GM18519 (cell line): ENCODE data around the gene ELL.
"Not testable (repeated sequence)": the region's sequence is repeated elsewhere in the genome, so short reads cannot be mapped to it uniquely, and the experiment has no call there.

ENCODE experiments used
- ATAC-seq: cut with Tn5 transposase; IDR thresholded peaks from one replicate; pipeline ENCODE4 v1.9.1; 2021; ENCODE audit warnings: mild to moderate bottlenecking, moderate library complexity; ENCODE audit not compliant: unreplicated experiment, low FRiP score

The ELL gene

GRCh38 chr19:18412610-18413239 lies 109.1 kb downstream of the ELL start:
- no peak for ATAC-seq

- ATAC-seq, result no peak
Observed at GRCh38 chr19:18408053-18408476, 113.8 kb downstream of the ELL start.

DNA sequence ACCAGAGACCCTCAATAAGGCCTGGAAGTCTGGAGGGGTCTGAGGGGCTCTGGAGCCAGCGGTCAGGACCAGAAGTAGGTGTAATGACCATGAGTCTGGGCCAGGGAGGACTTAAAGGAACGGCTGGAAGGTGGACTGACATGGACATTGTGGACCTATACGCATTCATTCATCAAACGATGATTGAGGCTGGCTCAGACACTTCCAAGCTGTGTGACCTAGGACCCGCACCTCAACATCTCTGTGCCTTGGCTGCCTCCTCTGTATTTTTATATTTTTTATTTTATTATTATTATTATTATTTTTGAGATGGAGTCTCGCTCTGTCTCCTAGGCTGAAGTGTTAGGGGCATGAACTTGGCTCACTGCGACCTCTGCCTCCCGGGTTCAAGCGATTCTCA lies 115.1 kb downstream of the ELL start:
- no peak for ATAC-seq

DNA sequence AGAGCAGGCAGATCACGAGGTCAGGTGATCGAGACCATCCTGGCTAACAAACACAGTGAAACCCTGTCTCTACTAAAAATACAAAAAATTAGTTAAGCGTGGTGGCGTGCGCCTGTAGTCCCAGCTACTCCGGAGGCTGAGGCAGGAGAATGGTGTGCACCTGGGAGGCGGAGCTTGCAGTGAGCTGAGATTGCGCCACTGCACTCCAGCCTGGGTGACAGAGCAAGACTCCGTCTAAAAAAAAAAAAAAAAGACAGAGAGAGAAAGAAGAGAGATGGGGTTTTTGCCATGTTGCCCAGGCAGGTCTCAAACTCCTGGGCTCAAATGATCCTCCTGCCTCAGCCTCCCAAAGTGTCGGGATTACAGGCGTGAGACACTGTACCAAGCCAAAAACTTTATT lies 116.1 kb downstream of the ELL start:
- ATAC-seq, result not testable (repeated sequence)

DNA sequence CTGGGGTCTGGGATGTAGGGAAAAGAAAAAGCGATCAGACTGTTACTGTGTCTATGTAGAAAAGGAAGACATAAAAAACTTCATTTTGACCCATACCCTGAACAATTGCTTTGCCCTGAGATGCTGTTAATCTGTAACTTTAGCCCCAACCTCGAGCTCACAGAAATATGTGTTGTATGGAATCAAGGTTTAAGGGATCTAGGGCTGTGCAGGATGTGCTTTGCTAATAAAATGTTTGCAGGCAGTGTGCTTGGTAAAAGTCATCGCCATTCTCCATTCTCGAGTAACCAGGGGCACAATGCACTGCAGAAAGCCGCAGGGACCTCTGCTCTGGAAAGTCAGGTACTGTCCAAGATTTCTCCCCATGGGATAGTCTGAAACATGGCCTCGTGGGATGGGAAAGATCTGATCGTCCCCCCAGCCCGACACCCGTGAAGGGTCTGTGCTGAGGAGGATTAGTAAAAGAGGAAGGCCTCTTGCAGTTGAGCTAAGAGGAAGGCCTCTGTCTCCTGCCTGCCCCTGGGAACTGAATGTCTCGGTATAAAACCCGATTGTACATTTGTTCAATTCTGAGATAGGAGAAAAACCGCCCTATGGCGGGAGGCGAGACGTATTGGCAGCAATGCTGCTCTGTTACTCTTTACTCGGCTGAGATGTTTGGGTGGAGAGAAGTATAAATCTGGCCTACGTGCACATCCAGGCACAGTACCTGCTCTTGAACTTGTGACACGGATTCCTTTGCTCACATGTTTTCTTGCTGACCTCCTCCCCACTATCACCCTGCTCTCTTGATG lies 119.2 kb downstream of the ELL start:
- not testable (repeated sequence) for ATAC-seq

GRCh38 chr19:18401580-18402112 lies 120.2 kb downstream of the ELL start:
- no peak for ATAC-seq

DNA sequence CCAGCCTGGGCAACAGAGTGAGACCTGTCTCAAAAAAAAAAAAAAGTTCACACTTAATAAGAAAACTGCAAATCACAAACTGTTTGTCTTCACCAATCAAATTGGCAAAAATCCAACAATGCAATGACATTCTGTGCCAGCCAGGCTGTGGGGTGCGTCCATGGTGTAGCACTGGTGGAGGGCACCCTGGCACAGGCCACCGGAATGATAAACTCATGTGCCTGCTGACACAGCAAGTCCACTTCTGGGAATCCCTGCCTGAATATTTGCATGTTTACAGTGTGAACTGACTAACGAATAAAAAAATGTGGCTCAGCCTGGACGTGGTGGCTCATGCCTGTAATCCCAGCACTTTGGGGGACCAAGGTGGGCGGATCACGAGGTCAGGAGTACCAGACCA lies 122.9 kb downstream of the ELL start:
- no peak for ATAC-seq

DNA sequence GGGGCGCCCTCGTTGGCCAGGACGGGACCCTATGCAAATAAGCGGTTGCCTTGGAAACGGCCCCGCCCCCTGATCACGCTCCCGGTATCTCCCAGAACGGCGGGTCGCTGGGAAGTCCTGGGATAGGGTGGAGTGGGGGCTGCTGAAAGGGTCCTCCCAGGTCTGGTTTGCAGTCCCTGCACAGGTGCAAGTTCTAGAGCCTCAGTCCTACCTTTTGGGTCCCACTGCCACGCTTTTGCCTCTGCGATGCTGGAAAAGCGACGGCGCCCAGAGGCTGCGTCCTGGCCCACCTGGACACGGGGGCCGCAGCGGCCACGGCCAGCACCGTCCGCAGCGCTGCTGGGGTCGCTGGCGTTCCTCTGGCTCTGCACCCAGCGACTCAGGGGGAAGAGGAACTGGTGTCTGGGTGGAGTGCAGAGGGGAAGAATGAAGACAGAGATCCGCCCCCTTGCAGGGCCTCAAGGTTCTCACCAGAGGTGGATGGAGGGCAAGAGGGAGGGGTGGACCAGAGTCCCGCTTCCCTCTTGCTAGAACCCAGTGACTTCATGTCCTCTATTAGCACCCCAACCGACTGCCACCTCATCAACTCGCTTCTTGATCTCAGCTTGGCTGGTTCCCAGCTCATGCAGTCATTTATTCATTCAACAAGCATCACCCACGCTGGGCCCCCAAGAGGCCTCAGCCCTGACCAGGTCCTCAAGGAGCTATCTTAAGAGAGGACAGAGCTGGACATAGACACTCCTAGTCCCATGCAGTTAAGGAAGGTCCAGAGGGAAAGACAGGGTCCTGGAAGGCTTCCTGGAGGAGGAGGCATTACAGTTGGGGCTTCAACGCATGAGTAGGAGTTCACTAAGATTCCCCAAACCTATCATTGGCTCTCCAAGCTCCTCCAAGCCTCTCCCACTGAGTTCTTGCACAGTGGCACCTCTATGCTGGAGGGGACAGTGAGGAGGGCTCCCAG lies 124.3 kb downstream of the ELL start, which contains the start of gene LRRC25:
LRRC25 (minus strand) TSS at position 381 of the 961 bp plus-strand sequence. CDS start 659 bp downstream, outside the sequence.
- ATAC-seq, result no peak

DNA sequence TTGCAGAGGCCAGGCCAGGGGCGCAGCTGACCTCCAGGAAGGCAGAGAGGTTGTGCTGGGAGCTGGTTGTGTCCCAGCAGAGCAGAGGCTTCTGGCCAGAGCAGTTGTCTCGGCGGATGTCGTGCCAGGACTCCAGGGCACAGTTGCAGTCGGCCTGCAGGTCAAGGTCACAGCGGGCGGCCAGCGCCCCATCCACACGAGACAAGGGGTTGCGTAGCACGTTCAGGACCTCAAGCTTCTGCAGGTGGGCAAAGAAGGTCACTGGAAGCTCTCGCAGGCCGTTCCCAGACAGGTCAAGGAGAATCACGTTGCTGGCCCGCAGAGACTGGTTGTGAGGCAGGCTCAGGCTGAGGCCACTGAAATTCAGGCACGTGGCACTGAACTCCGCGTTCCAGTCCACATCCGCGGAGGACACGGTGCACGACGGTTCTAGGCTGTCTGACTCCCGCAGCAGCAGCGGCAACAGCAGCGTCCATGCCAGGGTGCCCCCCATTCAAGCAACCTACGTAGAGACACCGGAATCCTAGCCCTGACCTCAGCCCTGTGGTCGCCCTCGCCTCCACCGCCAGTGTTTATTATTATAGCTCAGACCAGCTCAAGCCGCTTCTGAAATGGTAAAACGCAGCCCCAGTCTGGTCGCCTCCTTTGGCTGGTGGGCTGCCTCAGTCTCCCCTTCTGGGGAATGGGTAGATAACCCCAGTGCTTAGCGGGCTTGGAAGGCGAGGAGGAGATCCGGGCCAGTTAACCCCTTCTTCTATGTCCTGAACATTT lies 125.2 kb downstream of the ELL start:
- ATAC-seq, result no peak

- no peak for ATAC-seq
Observed at GRCh38 chr19:18393836-18394235, 128.0 kb downstream of the ELL start.

- ATAC-seq, result no peak
Observed at GRCh38 chr19:18392926-18393325, 128.9 kb downstream of the ELL start.
